Suprapubic skin (tissue), 4 donors: Measurements from ENCODE around the gene ZFYVE19. TPM values are rescaled to one million over a fixed set of nuclear protein-coding genes. Genes with fewer than 3 reads are reported as not detected.

ENCODE experiments used
- DNase-seq, 2 donors: peaks; one replicate each; pipeline ENCODE4 v3.0.0-alpha.2; 2019; ENCODE audit warnings: low spot score in 2 of 2
- H3K27ac ChIP-seq: fragments of 200-600 bp; sonication (generic); one replicate; pipeline ENCODE4 v1.5.1; 2019
- H3K27me3 ChIP-seq: fragments of 200-600 bp; sonication (generic); one replicate; pipeline ENCODE4 v1.5.1; 2019
- H3K36me3 ChIP-seq: fragments of 200-600 bp; sonication (generic); one replicate; pipeline ENCODE4 v1.5.1; 2019
- H3K4me1 ChIP-seq: fragments of 200-600 bp; sonication (generic); one replicate; pipeline ENCODE4 v1.5.1; 2019
- H3K4me3 ChIP-seq: fragments of 200-600 bp; sonication (generic); one replicate; pipeline ENCODE4 v1.5.1; 2019; ENCODE audit warnings: mild to moderate bottlenecking
- H3K9me3 ChIP-seq: fragments of 200-600 bp; sonication (generic); one replicate; pipeline ENCODE4 v1.5.1; 2019
- CTCF ChIP-seq, 2 donors: fragments of 200-600 bp in 1 of 2; fragments of 450-650 bp in 1 of 2; sonication (generic) in 1 of 2; IDR thresholded peaks; one replicate each; pipeline ENCODE4 v1.5.1; 2016 to 2019; ENCODE audit warnings: antibody characterized with exemption in 2 of 2, mild to moderate bottlenecking in 1 of 2, moderate library complexity in 1 of 2
- EP300 ChIP-seq: sonication (generic); formaldehyde crosslinking; IDR thresholded peaks from one replicate; pipeline ENCODE4 v1.6.1; 2017; ENCODE audit warnings: antibody characterized with exemption
- POLR2A ChIP-seq, 2 donors: fragments of 450-650 bp; IDR thresholded peaks; one replicate each; pipeline ENCODE4 v1.6.1; 2017; ENCODE audit warnings: antibody characterized with exemption in 2 of 2, mild to moderate bottlenecking in 2 of 2, moderate library complexity in 2 of 2
- POLR2AphosphoS5 ChIP-seq, 3 donors: sonication (generic); formaldehyde crosslinking; IDR thresholded peaks; one replicate each; pipeline ENCODE4 v1.6.1; 2017; ENCODE audit warnings: antibody characterized with exemption in 3 of 3
- WGBS: methylation state at CpG from one replicate; pipeline ENCODE4 v1.1.5; 2018; 5-methylcytosine and 5-hydroxymethylcytosine counted together
- total RNA-seq, 4 donors: library from RNA; depleted of rRNA; stranded (reverse); fragments of >200 nt; gene quantifications; one replicate each; pipeline ENCODE4 v1.1.0, GENCODE V29; 2016

ZFYVE19 gene
- total RNA-seq, 4 donors from 2014 or later, result 33.3 to 57.1 (median 37.9) TPM

- Histone ChIP-seq H3K4me3 (no peak overlapping the region), H3K27me3 (no peaks in the 10 kb centered on the region), H3K9me3 (no peaks in the 10 kb centered on the region), H3K36me3 (no peaks in the 10 kb centered on the region), H3K4me1 (no peaks in the 10 kb centered on the region), H3K27ac (no peak overlapping the region)
- no peak for DNase-seq
- WGBS, result 85% methylated on average over 2 of the region's 2 CpGs
- no peak for TF ChIP-seq POLR2A (IDR thresholded peaks at IDR 0.05)
- TF ChIP-seq POLR2AphosphoS5 (IDR thresholded peaks at IDR 0.05), result no peak
- TF ChIP-seq EP300, result no peak
- TF ChIP-seq CTCF (IDR thresholded peaks at IDR 0.05), result no peak
Measured at GRCh38 chr15:40821195-40821594, 14.3 kb downstream of the ZFYVE19 start.

GRCh38 chr15:40823572-40824343 is 16.9 kb downstream of the ZFYVE19 start:
- TF ChIP-seq POLR2AphosphoS5 (IDR thresholded peaks at IDR 0.05) (no peak), POLR2A (IDR thresholded peaks at IDR 0.05) (no peak), EP300 (no peak), CTCF (IDR thresholded peaks at IDR 0.05) (no peak)
- 96% methylated on average over 1 of the region's 1 CpG for WGBS
- Histone ChIP-seq H3K27ac (no peak overlapping the region), H3K9me3 (no peaks in the 10 kb centered on the region), H3K27me3 (no peaks in the 10 kb centered on the region), H3K4me3 (no peak overlapping the region), H3K4me1 (no peaks in the 10 kb centered on the region), H3K36me3 (no peaks in the 10 kb centered on the region)
- no peak for DNase-seq

DNA sequence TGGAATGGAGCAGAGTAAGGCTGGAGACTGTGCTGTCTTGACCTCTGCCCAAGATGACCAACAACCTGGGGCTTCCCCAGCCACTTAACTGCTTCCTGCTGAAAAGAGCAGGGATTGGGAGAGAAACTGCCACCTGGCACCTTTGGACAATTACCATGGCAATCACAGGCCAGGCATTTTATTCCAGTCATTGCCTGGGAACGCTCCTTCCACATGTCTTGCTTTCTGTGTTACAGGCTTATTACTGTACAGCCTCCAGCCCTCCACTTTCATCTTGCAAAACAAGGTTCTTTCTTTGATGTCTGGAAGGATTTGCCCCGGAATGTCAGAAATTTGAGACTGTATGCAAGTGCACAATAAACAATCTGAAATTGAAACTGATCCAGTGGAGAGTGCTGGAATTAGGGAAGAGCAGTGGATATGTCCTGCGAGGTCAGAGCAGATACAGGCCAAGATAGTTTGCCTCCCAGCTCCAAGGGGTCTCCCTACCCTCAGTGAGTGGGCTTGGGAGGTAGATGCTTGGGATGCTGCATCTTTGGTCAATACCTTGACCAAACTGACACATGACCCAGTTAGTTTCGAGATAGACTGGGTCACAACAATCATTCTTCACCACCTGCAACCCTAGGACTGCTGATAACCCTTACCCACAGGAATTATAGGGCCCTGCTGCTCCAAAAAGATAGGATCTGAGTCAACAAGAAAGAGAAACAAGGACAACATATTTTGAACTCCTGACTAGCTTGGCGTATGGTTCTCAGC is 19.0 kb downstream of the ZFYVE19 start:
- no peaks in the 10 kb centered on the region for H3K27me3 ChIP-seq
- no peak for DNase-seq
- H3K27ac ChIP-seq, result no peak overlapping the region
- TF ChIP-seq POLR2AphosphoS5 (IDR thresholded peaks at IDR 0.05), result no peak
- no peak for TF ChIP-seq POLR2A (IDR thresholded peaks at IDR 0.05)
- TF ChIP-seq EP300, result no peak
- no peak for TF ChIP-seq CTCF (IDR thresholded peaks at IDR 0.05)
- H3K4me3 ChIP-seq, result no peak overlapping the region
- H3K9me3 ChIP-seq, result no peaks in the 10 kb centered on the region
- WGBS, result 77% methylated on average over 5 of the region's 5 CpGs
- H3K36me3 ChIP-seq, result no peaks in the 10 kb centered on the region
- H3K4me1 ChIP-seq, result no peaks in the 10 kb centered on the region

GRCh38 chr15:40826423-40827075 is 19.7 kb downstream of the ZFYVE19 start:
- no peaks in the 10 kb centered on the region for H3K4me1 ChIP-seq
- no peaks in the 10 kb centered on the region for H3K27me3 ChIP-seq
- no peak overlapping the region for H3K27ac ChIP-seq
- DNase-seq, result no peak
- WGBS, result 59% methylated on average over 4 of the region's 4 CpGs
- no peak overlapping the region for H3K4me3 ChIP-seq
- H3K9me3 ChIP-seq, result no peaks in the 10 kb centered on the region
- no peaks in the 10 kb centered on the region for H3K36me3 ChIP-seq
- no peak for TF ChIP-seq CTCF (IDR thresholded peaks at IDR 0.05)
- TF ChIP-seq EP300, result no peak
- TF ChIP-seq POLR2A (IDR thresholded peaks at IDR 0.05), result no peak
- no peak for TF ChIP-seq POLR2AphosphoS5 (IDR thresholded peaks at IDR 0.05)
